Loucy (cell line): ENCODE results near the gene PARP15.

Experiments used
- CTCF ChIP-seq: fragments of 200-600 bp; sonication (generic); conservative IDR thresholded peaks from 2 replicates; pipeline ENCODE4 v1.5.1; 2014; ENCODE audit warnings: mild to moderate bottlenecking, antibody characterized with exemption, low read length
- EZH2phosphoT487 ChIP-seq: fragments of 200-600 bp; IDR thresholded peaks from 2 replicates; pipeline ENCODE4 v1.6.1; 2018; ENCODE audit warnings: antibody characterized with exemption, mild to moderate bottlenecking, moderate library complexity, borderline replicate concordance

- TF ChIP-seq EZH2phosphoT487 (no peak), CTCF (peak; percentile 73)
Measured at GRCh38 chr3:122560680-122561079, 16.8 kb upstream of the PARP15 start.
